ENCODE data around the gene MSI2. TPM values are rescaled to one million over a fixed set of nuclear protein-coding genes. Genes with fewer than 3 reads are reported as not detected.

Gene MSI2
- total and polyA plus RNA-seq, 2 donors (not counting 1 experiment from before 2014, with no cell fraction given), result 16.1 to 196 TPM

DNA sequence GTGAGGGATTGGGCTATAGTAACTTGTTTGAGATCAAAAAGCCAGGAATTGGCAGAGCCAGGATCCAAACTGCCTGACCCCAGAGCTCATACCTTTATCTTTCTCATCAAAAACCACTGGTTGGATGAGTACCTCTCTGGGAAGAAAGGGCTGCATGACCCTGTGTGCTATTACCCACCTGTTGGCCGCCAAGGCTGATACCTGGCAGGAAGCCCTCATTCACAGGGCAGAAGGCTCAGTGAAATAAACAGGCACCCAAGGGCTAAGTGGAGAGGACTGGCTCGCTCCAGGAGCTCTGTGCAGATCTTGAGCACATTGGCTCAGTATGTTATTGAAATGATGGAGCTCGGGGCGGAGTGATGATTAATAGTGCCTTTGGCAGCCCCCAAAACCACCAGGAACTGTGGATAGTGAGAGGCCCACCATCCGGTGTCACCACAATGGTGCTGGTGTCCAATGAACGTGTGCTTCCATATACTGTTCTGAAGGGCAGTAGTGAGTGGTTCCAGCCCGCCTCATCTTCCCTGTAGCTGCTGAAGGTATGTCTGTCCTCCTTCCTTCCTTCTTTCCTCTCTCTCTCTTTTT, 197.6 kb downstream of the MSI2 start:
- WGBS (ENCODE audit: insufficient coverage), result 82% methylated on average over 3 of the region's 7 CpGs
- H3K27me3 ChIP-seq (replicated peaks in 1 of 4; ENCODE audit: control extremely low read depth in 1 of 4, control insufficient read depth in 3 of 4, insufficient read depth in 4 of 4, low read length in 3 of 4), result no peaks in the 10 kb centered on the region
- ChIA-PET POLR2A (no interaction called here), CTCF (interaction anchor here (0.6 to 0.7 kb wide), 2 partner anchors 22 to 98 kb away, joined by 3 to 5 read pairs; no protein-coding TSS in a partner anchor)
- Mint-ChIP-seq H3K27me3 (no peaks in the 10 kb centered on the region), H3K9me3 (ENCODE audit: insufficient read depth) (no peaks in the 10 kb centered on the region), H3K27ac (no peak overlapping the region), H3K4me3 (no peak overlapping the region), H3K4me1 (peaks cover 40% of the 10 kb centered on the region)
- peaks cover 2% of the 10 kb centered on the region for H4K20me1 ChIP-seq (ENCODE audit: control insufficient read depth, insufficient read depth, low read length, poor library complexity, severe bottlenecking)
- H3K27ac ChIP-seq (ENCODE audit: low read length in 2 of 2), result no peak overlapping the region
- H3K9ac ChIP-seq (ENCODE audit: low read length), result no peak overlapping the region
- no peak for TF ChIP-seq EZH2 (IDR thresholded peaks at IDR 0.05; ENCODE audit: borderline replicate concordance, insufficient read depth, low read depth, low read length, poor library complexity, severe bottlenecking)
- TF ChIP-seq, protein P1, sequence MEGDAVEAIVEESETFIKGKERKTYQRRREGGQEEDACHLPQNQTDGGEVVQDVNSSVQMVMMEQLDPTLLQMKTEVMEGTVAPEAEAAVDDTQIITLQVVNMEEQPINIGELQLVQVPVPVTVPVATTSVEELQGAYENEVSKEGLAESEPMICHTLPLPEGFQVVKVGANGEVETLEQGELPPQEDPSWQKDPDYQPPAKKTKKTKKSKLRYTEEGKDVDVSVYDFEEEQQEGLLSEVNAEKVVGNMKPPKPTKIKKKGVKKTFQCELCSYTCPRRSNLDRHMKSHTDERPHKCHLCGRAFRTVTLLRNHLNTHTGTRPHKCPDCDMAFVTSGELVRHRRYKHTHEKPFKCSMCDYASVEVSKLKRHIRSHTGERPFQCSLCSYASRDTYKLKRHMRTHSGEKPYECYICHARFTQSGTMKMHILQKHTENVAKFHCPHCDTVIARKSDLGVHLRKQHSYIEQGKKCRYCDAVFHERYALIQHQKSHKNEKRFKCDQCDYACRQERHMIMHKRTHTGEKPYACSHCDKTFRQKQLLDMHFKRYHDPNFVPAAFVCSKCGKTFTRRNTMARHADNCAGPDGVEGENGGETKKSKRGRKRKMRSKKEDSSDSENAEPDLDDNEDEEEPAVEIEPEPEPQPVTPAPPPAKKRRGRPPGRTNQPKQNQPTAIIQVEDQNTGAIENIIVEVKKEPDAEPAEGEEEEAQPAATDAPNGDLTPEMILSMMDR (IDR thresholded peaks at IDR 0.05), result no peak
- no peak overlapping the region for H2AFZ ChIP-seq (ENCODE audit: insufficient read depth, low read depth, low read length, poor library complexity, severe bottlenecking)
- H3K4me2 ChIP-seq (replicated peaks; ENCODE audit: low read depth, low read length, poor library complexity, severe bottlenecking), result no peak overlapping the region
- H3K36me3 ChIP-seq (replicated peaks in 1 of 2; ENCODE audit: control extremely low read depth in 1 of 2, control insufficient read depth in 1 of 2, extremely low read depth in 1 of 2, insufficient read depth in 2 of 2, low read length in 1 of 2), result no peaks in the 10 kb centered on the region
- ATAC-seq (ENCODE audit: low read depth), result no peak
- H3K4me1 ChIP-seq (ENCODE audit: control insufficient read depth in 2 of 2, insufficient read depth in 2 of 2, low read length in 2 of 2), result peaks cover 14 to 33% of the 10 kb centered on the region in 2 donors
- H3K4me3 ChIP-seq (ENCODE audit: control extremely low read depth in 1 of 5, extremely low read depth in 1 of 5, insufficient read depth in 1 of 5, low read depth in 2 of 5, low read length in 4 of 5), result no peak overlapping the region
- intact Hi-C loops (cut with micrococcal nuclease), result no loop called here
- H3K79me2 ChIP-seq (ENCODE audit: control insufficient read depth, insufficient read depth, low read length), result peaks cover 35% of the 10 kb centered on the region
- no peak for DNase-seq
- no peaks in the 10 kb centered on the region for H3K9me3 ChIP-seq (ENCODE audit: control extremely low read depth in 1 of 3, control insufficient read depth in 2 of 3, insufficient read depth in 1 of 3, low read length in 2 of 3)

- no peaks in the 10 kb centered on the region for H3K9me3 ChIP-seq (ENCODE audit: control extremely low read depth in 1 of 3, control insufficient read depth in 2 of 3, insufficient read depth in 1 of 3, low read length in 2 of 3)
- intact Hi-C loops (cut with micrococcal nuclease), result no loop called here
- DNase-seq, result no peak
- no peaks in the 10 kb centered on the region for H3K36me3 ChIP-seq (replicated peaks in 1 of 2; ENCODE audit: control extremely low read depth in 1 of 2, control insufficient read depth in 1 of 2, extremely low read depth in 1 of 2, insufficient read depth in 2 of 2, low read length in 1 of 2)
- TF ChIP-seq, protein P1 (IDR thresholded peaks at IDR 0.05), result no peak
- no peak for TF ChIP-seq EZH2 (IDR thresholded peaks at IDR 0.05; ENCODE audit: borderline replicate concordance, insufficient read depth, low read depth, low read length, poor library complexity, severe bottlenecking)
- peak overlapping the region; percentile 45 for H3K9ac ChIP-seq (ENCODE audit: low read length)
- peak overlapping the region in 1 of 2 donors; percentile 20 for H3K27ac ChIP-seq (ENCODE audit: low read length in 2 of 2)
- ChIA-PET POLR2A (no interaction called here), CTCF (interaction anchor here (0.6 to 0.7 kb wide), 2 partner anchors 23 to 98 kb away, joined by 3 to 5 read pairs; no protein-coding TSS in a partner anchor)
- H3K4me1 ChIP-seq (ENCODE audit: control insufficient read depth in 2 of 2, insufficient read depth in 2 of 2, low read length in 2 of 2), result peaks cover 14 to 33% of the 10 kb centered on the region in 2 donors
- Mint-ChIP-seq H3K9me3 (ENCODE audit: insufficient read depth) (no peaks in the 10 kb centered on the region), H3K4me1 (peaks cover 46% of the 10 kb centered on the region), H3K27ac (peak overlapping the region; percentile 72), H3K4me3 (peak overlapping the region; percentile 70), H3K27me3 (no peaks in the 10 kb centered on the region)
- no peaks in the 10 kb centered on the region for H3K27me3 ChIP-seq (replicated peaks in 1 of 4; ENCODE audit: control extremely low read depth in 1 of 4, control insufficient read depth in 3 of 4, insufficient read depth in 4 of 4, low read length in 3 of 4)
- peaks cover 7% of the 10 kb centered on the region for H4K20me1 ChIP-seq (ENCODE audit: control insufficient read depth, insufficient read depth, low read length, poor library complexity, severe bottlenecking)
- peaks cover 38% of the 10 kb centered on the region for H3K79me2 ChIP-seq (ENCODE audit: control insufficient read depth, insufficient read depth, low read length)
- ATAC-seq (ENCODE audit: low read depth), result no peak
- WGBS (ENCODE audit: insufficient coverage), result 80% methylated on average over 5 of the region's 5 CpGs
- peak overlapping the region; percentile 65 for H3K4me2 ChIP-seq (replicated peaks; ENCODE audit: low read depth, low read length, poor library complexity, severe bottlenecking)
- H3K4me3 ChIP-seq (ENCODE audit: control extremely low read depth in 1 of 5, extremely low read depth in 1 of 5, insufficient read depth in 1 of 5, low read depth in 2 of 5, low read length in 4 of 5), result no peak overlapping the region
- H2AFZ ChIP-seq (ENCODE audit: insufficient read depth, low read depth, low read length, poor library complexity, severe bottlenecking), result peak overlapping the region; percentile 46
Measured at GRCh38 chr17:57454729-57455062, 198.4 kb downstream of the MSI2 start.

Data from B cell (primary cell).